Measurements from ENCODE around the gene MS4A4E. TPM values are rescaled to one million over a fixed set of nuclear protein-coding genes. Genes with fewer than 3 reads are reported as not detected.

The MS4A4E gene
- total RNA-seq, 1 donor: not detected

GRCh38 chr11:60274416-60274815 is 31.5 kb upstream of the MS4A4E start:
- no peak for DNase-seq (ENCODE audit: low read depth)
- H3K4me3 ChIP-seq (ENCODE audit: low read depth, low read length): no peak overlapping the region
- no peak for TF ChIP-seq CTCF (IDR thresholded peaks at IDR 0.05; ENCODE audit: insufficient read depth, low read length)

- peak; percentile 26 for DNase-seq (ENCODE audit: low read depth)
These were observed 22.7 kb upstream of the MS4A4E start for GRCh38 chr11:60265373-60266214.

GRCh38 chr11:60264644-60265043 is 21.7 kb upstream of the MS4A4E start:
- DNase-seq (ENCODE audit: low read depth): no peak
- TF ChIP-seq CTCF (IDR thresholded peaks at IDR 0.05; ENCODE audit: insufficient read depth, low read length): no peak
- H3K4me3 ChIP-seq (ENCODE audit: low read depth, low read length): no peak overlapping the region

More at GRCh38 chr11:60265373-60266214, 22.7 kb upstream of the MS4A4E start:
- peak; percentile 68 for TF ChIP-seq CTCF (IDR thresholded peaks at IDR 0.05; ENCODE audit: insufficient read depth, low read length)
- no peak overlapping the region for H3K4me3 ChIP-seq (ENCODE audit: low read depth, low read length)

- DNase-seq (ENCODE audit: low read depth): no peak
- no peak for TF ChIP-seq CTCF (IDR thresholded peaks at IDR 0.05; ENCODE audit: insufficient read depth, low read length)
- no peak overlapping the region for H3K4me3 ChIP-seq (ENCODE audit: low read depth, low read length)
These were observed 20.5 kb upstream of the MS4A4E start for GRCh38 chr11:60263402-60263801.

GRCh38 chr11:60261014-60261413 is 18.1 kb upstream of the MS4A4E start:
- no peak for DNase-seq (ENCODE audit: low read depth)
- TF ChIP-seq CTCF (IDR thresholded peaks at IDR 0.05; ENCODE audit: insufficient read depth, low read length): no peak
- no peak overlapping the region for H3K4me3 ChIP-seq (ENCODE audit: low read depth, low read length)

- TF ChIP-seq CTCF (IDR thresholded peaks at IDR 0.05; ENCODE audit: insufficient read depth, low read length): no peak
- H3K4me3 ChIP-seq (ENCODE audit: low read depth, low read length): no peak overlapping the region
- no peak for DNase-seq (ENCODE audit: low read depth)
These were observed 15.2 kb upstream of the MS4A4E start for GRCh38 chr11:60257956-60258722.

Data from fibroblast of the aortic adventitia (primary cell).